ENCODE results near the gene TNFRSF25. TPM values are rescaled to one million over a fixed set of nuclear protein-coding genes. Genes with fewer than 3 reads are reported as not detected.

TNFRSF25 gene
- total RNA-seq, 1 donor from 2014 or later = 21.4 TPM

GRCh38 chr1:6501279-6501813 is 35.4 kb upstream of the TNFRSF25 start:
- H3K9me3 Mint-ChIP-seq (ENCODE audit: low read depth) = no peaks in the 10 kb centered on the region
- TF ChIP-seq CTCF (IDR thresholded peaks at IDR 0.05) = peak; percentile 50
- no peaks in the 10 kb centered on the region for H3K27me3 Mint-ChIP-seq (ENCODE audit: low read depth)
- peak overlapping the region; percentile 5 for H3K4me3 Mint-ChIP-seq (ENCODE audit: unreplicated experiment)
- H3K4me1 Mint-ChIP-seq (ENCODE audit: low read depth) = peaks cover 48% of the 10 kb centered on the region
- peak overlapping the region; percentile 87 for H3K27ac Mint-ChIP-seq (ENCODE audit: unreplicated experiment)
- no peak for DNase-seq (ENCODE audit: low spot score)
- no peaks in the 10 kb centered on the region for H3K36me3 Mint-ChIP-seq (ENCODE audit: low read depth)

- no peak for TF ChIP-seq CTCF (IDR thresholded peaks at IDR 0.05)
- Mint-ChIP-seq H3K27ac (ENCODE audit: unreplicated experiment) (peak overlapping the region; percentile 87), H3K4me1 (ENCODE audit: low read depth) (peaks cover 54% of the 10 kb centered on the region), H3K27me3 (ENCODE audit: low read depth) (no peaks in the 10 kb centered on the region), H3K9me3 (ENCODE audit: low read depth) (no peaks in the 10 kb centered on the region), H3K4me3 (ENCODE audit: unreplicated experiment) (peak overlapping the region; percentile 5), H3K36me3 (ENCODE audit: low read depth) (no peaks in the 10 kb centered on the region)
- DNase-seq (ENCODE audit: low spot score) = peak; percentile 92
Measured at GRCh38 chr1:6500544-6501278, 34.7 kb upstream of the TNFRSF25 start.

- H3K4me3 Mint-ChIP-seq (ENCODE audit: unreplicated experiment) = no peak overlapping the region
Measured at GRCh38 chr1:6499296-6499695, 33.3 kb upstream of the TNFRSF25 start.

GRCh38 chr1:6498576-6499111 is 32.7 kb upstream of the TNFRSF25 start:
- Mint-ChIP-seq H3K4me3 (ENCODE audit: unreplicated experiment) (no peak overlapping the region), H3K36me3 (ENCODE audit: low read depth) (no peaks in the 10 kb centered on the region), H3K27ac (ENCODE audit: unreplicated experiment) (no peak overlapping the region), H3K27me3 (ENCODE audit: low read depth) (no peaks in the 10 kb centered on the region), H3K9me3 (ENCODE audit: low read depth) (no peaks in the 10 kb centered on the region), H3K4me1 (ENCODE audit: low read depth) (peaks cover 57% of the 10 kb centered on the region)
- no peak for TF ChIP-seq CTCF (IDR thresholded peaks at IDR 0.05)
- DNase-seq (ENCODE audit: low spot score) = peak; percentile 85

More at GRCh38 chr1:6499296-6499695, 33.3 kb upstream of the TNFRSF25 start:
- no peaks in the 10 kb centered on the region for H3K9me3 Mint-ChIP-seq (ENCODE audit: low read depth)
- no peaks in the 10 kb centered on the region for H3K36me3 Mint-ChIP-seq (ENCODE audit: low read depth)
- TF ChIP-seq CTCF (IDR thresholded peaks at IDR 0.05) = no peak
- peaks cover 57% of the 10 kb centered on the region for H3K4me1 Mint-ChIP-seq (ENCODE audit: low read depth)
- no peak for DNase-seq (ENCODE audit: low spot score)
- peak overlapping the region; percentile 8 for H3K27ac Mint-ChIP-seq (ENCODE audit: unreplicated experiment)
- no peaks in the 10 kb centered on the region for H3K27me3 Mint-ChIP-seq (ENCODE audit: low read depth)

GRCh38 chr1:6497867-6498575 is 32.0 kb upstream of the TNFRSF25 start:
- H3K9me3 Mint-ChIP-seq (ENCODE audit: low read depth) = no peaks in the 10 kb centered on the region
- DNase-seq (ENCODE audit: low spot score) = no peak
- H3K36me3 Mint-ChIP-seq (ENCODE audit: low read depth) = no peaks in the 10 kb centered on the region
- peak overlapping the region; percentile 57 for H3K27ac Mint-ChIP-seq (ENCODE audit: unreplicated experiment)
- no peaks in the 10 kb centered on the region for H3K27me3 Mint-ChIP-seq (ENCODE audit: low read depth)
- no peak for TF ChIP-seq CTCF (IDR thresholded peaks at IDR 0.05)
- peaks cover 60% of the 10 kb centered on the region for H3K4me1 Mint-ChIP-seq (ENCODE audit: low read depth)
- H3K4me3 Mint-ChIP-seq (ENCODE audit: unreplicated experiment) = peak overlapping the region; percentile 71

Measured in chondrocyte (in vitro differentiated cells).